ENCODE measurements around the gene TTLL3. TPM values are rescaled to one million over a fixed set of nuclear protein-coding genes. Genes with fewer than 3 reads are reported as not detected.

Gene TTLL3
- total and polyA plus RNA-seq, 2 of the 13 experiments (the other 11 are each of a cell fraction or from before 2014, with no cell fraction given) = 9.5 to 51.2 TPM

GRCh38 chr3:9791790-9792404, 18.2 kb upstream of the TTLL3 start (continued):
- TF ChIP-seq THRA (CRISPR knock-in tag; IDR thresholded peaks at IDR 0.05; ENCODE audit: borderline replicate concordance) (0 out of 2 replicates have a peak, but pooled peaks have one; percentile 43), RBAK (CRISPR knock-in tag; IDR thresholded peaks at IDR 0.05) (0 out of 2 replicates have a peak, but pooled peaks have one; percentile 38), ZMAT3 (CRISPR knock-in tag; conservative IDR thresholded peaks at IDR 0.05) (0 out of 2 replicates have a peak, but pooled peaks have one; percentile 27)

GRCh38 chr3:9792405-9793160, 17.5 kb upstream of the TTLL3 start, which contains the start of the genes ARPC4 and TADA3:
ARPC4 (plus strand) TSS chr3:9793082; CDS start chr3:9793122, 40 bp downstream.
TADA3 (minus strand) TSS chr3:9792473; CDS start chr3:9791466, 1,007 bp downstream.
- H3K79me2 ChIP-seq (ENCODE audit: insufficient read depth, low read length) = peaks cover 32% of the 10 kb centered on the region
- H3K9me3 ChIP-seq (ENCODE audit: low read length) = no peaks in the 10 kb centered on the region
- peak within 1 kb of the TSS; percentile 95 for H3K9ac ChIP-seq (ENCODE audit: insufficient read depth, low read depth, low read length)
- peak; percentile 93 for ATAC-seq
- in situ Hi-C loops (cut with HindIII; ENCODE audit: extremely low pct_ligation_motif_present, low pct_unique_long_range_greater_than_20kb) (no loop called here), intact Hi-C loops (cut with micrococcal nuclease; ENCODE audit: unreplicated experiment) (loop anchor here (2.0 kb wide), 1 partner anchor 62 kb away; the partner anchor contains the start of gene BRPF1)
- H3K27ac ChIP-seq (ENCODE audit: extremely low read length, insufficient read depth, low read length) = peak within 1 kb of the TSS; percentile 97
- peak within 1 kb of the TSS; percentile 25 for H2AFZ ChIP-seq (ENCODE audit: low read length)
- peaks cover 28% of the 10 kb centered on the region for H3K4me1 ChIP-seq (ENCODE audit: insufficient read depth, low read length)
- peaks cover 6 to 34% of the 10 kb centered on the region in 2 experiments; a peak in 4 of 5 replicates for H3K36me3 ChIP-seq (replicated peaks in 1 of 2; ENCODE audit: control insufficient read depth in 1 of 2, insufficient read depth in 2 of 2, low read length in 2 of 2)
- BruUV-seq (replicated peaks) = no TSS peak
- ChIA-PET POLR2A (interaction anchor here (0.5 to 1.8 kb wide), 36 partner anchors 9 to 471 kb away, joined by 3 to 33 read pairs (median 4); partner anchors contain the start of genes BRPF1, CAMK1, CRELD1 and EMC3), CTCF (ENCODE audit: low intra/inter-chr PET ratio, low total read pairs) (no interaction called here)
- peak; percentile 90 for FAIRE-seq
- peaks cover 0 to 5% of the 10 kb centered on the region in 2 experiments; a peak in 1 of 5 replicates for H3K27me3 ChIP-seq (ENCODE audit: control insufficient read depth in 1 of 2, insufficient read depth in 2 of 2, low read length in 2 of 2)
- peak within 1 kb of the TSS; percentile 72 to 93 (median 93) for H3K4me3 ChIP-seq (replicated peaks in 1 of 3; ENCODE audit: insufficient read depth in 1 of 3, low read depth in 2 of 3, low read length in 3 of 3)
- DNase-seq (ENCODE audit: low spot score) = peak; percentile 90
- H3K4me2 ChIP-seq (ENCODE audit: low read depth, low read length) = peak within 1 kb of the TSS; percentile 92
- 1% methylated on average over 38 of the region's 65 CpGs for WGBS (ENCODE audit: low lambda C conversion rate)
- H4K20me1 ChIP-seq (ENCODE audit: insufficient read depth, low read length) = no peaks in the 10 kb centered on the region; the same call in 1 of the 2 replicates
- peak; percentile 15; the same call in 1 of the 2 replicates for TF ChIP-seq HNF4A (CRISPR knock-in tag; IDR thresholded peaks at IDR 0.05)
- TF ChIP-seq BRCA1 (CRISPR knock-in tag; IDR thresholded peaks at IDR 0.05) = 0 out of 2 replicates have a peak, but pooled peaks have one; percentile 33
- TF ChIP-seq, protein P1, sequence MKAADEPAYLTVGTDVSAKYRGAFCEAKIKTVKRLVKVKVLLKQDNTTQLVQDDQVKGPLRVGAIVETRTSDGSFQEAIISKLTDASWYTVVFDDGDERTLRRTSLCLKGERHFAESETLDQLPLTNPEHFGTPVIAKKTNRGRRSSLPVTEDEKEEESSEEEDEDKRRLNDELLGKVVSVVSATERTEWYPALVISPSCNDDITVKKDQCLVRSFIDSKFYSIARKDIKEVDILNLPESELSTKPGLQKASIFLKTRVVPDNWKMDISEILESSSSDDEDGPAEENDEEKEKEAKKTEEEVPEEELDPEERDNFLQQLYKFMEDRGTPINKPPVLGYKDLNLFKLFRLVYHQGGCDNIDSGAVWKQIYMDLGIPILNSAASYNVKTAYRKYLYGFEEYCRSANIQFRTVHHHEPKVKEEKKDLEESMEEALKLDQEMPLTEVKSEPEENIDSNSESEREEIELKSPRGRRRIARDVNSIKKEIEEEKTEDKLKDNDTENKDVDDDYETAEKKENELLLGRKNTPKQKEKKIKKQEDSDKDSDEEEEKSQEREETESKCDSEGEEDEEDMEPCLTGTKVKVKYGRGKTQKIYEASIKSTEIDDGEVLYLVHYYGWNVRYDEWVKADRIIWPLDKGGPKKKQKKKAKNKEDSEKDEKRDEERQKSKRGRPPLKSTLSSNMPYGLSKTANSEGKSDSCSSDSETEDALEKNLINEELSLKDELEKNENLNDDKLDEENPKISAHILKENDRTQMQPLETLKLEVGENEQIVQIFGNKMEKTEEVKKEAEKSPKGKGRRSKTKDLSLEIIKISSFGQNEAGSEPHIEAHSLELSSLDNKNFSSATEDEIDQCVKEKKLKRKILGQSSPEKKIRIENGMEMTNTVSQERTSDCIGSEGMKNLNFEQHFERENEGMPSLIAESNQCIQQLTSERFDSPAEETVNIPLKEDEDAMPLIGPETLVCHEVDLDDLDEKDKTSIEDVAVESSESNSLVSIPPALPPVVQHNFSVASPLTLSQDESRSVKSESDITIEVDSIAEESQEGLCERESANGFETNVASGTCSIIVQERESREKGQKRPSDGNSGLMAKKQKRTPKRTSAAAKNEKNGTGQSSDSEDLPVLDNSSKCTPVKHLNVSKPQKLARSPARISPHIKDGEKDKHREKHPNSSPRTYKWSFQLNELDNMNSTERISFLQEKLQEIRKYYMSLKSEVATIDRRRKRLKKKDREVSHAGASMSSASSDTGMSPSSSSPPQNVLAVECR (CRISPR knock-in tag; IDR thresholded peaks at IDR 0.05; ENCODE audit: borderline replicate concordance) = peak; percentile 65
- TF ChIP-seq ZNF530 (CRISPR knock-in tag; IDR thresholded peaks at IDR 0.05; ENCODE audit: low read depth) = no peak
- TF ChIP-seq TBX2 (CRISPR knock-in tag; IDR thresholded peaks at IDR 0.05; ENCODE audit: borderline replicate concordance) = peak; percentile 61; the same call in 1 of the 2 replicates
- no peak for TF ChIP-seq ZNF572 (CRISPR knock-in tag; IDR thresholded peaks at IDR 0.05)
- TF ChIP-seq MED1 (CRISPR knock-in tag; IDR thresholded peaks at IDR 0.05) = peak; percentile 50
- peak; percentile 62; the same call in 1 of the 2 replicates for TF ChIP-seq PPARG (CRISPR knock-in tag; conservative IDR thresholded peaks at IDR 0.05)
- TF ChIP-seq MEF2D (CRISPR knock-in tag; IDR thresholded peaks at IDR 0.05) = peak; percentile 38; the same call in 1 of the 2 replicates
- peak; percentile 53; the same call in 1 of the 2 replicates for TF ChIP-seq NR2C2 (CRISPR knock-in tag; IDR thresholded peaks at IDR 0.05; ENCODE audit: borderline replicate concordance)
- no peak; the same call in 1 of the 2 replicates for TF ChIP-seq MYPOP (CRISPR knock-in tag; IDR thresholded peaks at IDR 0.05)

Measured in HepG2 (cell line).